Neutrophil (primary cell): ENCODE results near the gene C5orf47.

Experiments used
- H3K27ac ChIP-seq: fragments of 200-600 bp; sonication (generic); 2 replicates; pipeline ENCODE4 v1.5.1; 2016; ENCODE audit warnings: mild to moderate bottlenecking, moderate library complexity
- H3K27me3 ChIP-seq: fragments of 200-600 bp; sonication (generic); 2 replicates; pipeline ENCODE4 v1.6.0; 2016; ENCODE audit warnings: mild to moderate bottlenecking
- H3K36me3 ChIP-seq: fragments of 200-600 bp; sonication (generic); 2 replicates; pipeline ENCODE4 v1.5.1; 2017
- H3K4me1 ChIP-seq, 2 experiments: fragments of 200-600 bp in 1 of 2; sonication (generic) in 1 of 2; 1 replicate in 1 of 2; 2 replicates in 1 of 2; pipeline versions ENCODE4 v1.5.1 to v1.6.1; 2013 to 2016; ENCODE audit warnings: low read depth in 1 of 2, low read length in 1 of 2, mild to moderate bottlenecking in 1 of 2, moderate library complexity in 1 of 2; ENCODE audit not compliant: control insufficient read depth in 1 of 2, insufficient read depth in 1 of 2
- H3K4me3 ChIP-seq, 2 experiments: fragments of 200-600 bp in 1 of 2; sonication (generic) in 1 of 2; 1 replicate in 1 of 2; 2 replicates in 1 of 2; pipeline ENCODE4 v1.5.1; 2013 to 2016; ENCODE audit warnings: low read depth in 1 of 2, low read length in 1 of 2, mild to moderate bottlenecking in 1 of 2, moderate library complexity in 1 of 2
- H3K9me3 ChIP-seq: fragments of 200-600 bp; sonication (generic); 2 replicates; pipeline ENCODE4 v1.5.1; 2016
- TF ChIP-seq, protein P1 (sequence below): fragments of 200-600 bp; sonication (generic); IDR thresholded peaks from 2 replicates; pipeline ENCODE4 v1.5.1; 2016; ENCODE audit warnings: antibody characterized with exemption

The C5orf47 gene

DNA sequence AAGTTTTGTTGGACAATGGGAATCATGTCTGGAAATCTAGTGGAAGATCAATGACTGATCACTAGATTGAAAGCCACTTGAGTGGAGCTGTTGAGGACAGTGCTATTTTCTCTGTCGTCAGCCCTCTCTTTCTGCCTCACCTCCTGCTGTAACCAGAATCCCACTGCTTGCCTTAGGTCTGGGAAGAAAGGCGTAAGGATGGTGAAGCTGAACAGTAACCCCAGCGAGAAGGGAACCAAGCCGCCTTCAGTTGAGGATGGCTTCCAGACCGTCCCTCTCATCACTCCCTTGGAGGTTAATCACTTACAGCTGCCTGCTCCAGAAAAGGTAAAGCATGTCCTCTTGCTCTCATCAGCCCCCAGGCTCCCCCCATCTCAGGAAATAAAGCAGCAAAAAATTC lies 57.6 kb downstream of the C5orf47 start:
- Histone ChIP-seq H3K27me3 (peaks cover 39% of the 10 kb centered on the region), H3K27ac (no peak overlapping the region), H3K4me1 (no peaks in the 10 kb centered on the region), H3K36me3 (no peaks in the 10 kb centered on the region), H3K9me3 (no peaks in the 10 kb centered on the region), H3K4me3 (no peak overlapping the region)
- TF ChIP-seq, protein P1, sequence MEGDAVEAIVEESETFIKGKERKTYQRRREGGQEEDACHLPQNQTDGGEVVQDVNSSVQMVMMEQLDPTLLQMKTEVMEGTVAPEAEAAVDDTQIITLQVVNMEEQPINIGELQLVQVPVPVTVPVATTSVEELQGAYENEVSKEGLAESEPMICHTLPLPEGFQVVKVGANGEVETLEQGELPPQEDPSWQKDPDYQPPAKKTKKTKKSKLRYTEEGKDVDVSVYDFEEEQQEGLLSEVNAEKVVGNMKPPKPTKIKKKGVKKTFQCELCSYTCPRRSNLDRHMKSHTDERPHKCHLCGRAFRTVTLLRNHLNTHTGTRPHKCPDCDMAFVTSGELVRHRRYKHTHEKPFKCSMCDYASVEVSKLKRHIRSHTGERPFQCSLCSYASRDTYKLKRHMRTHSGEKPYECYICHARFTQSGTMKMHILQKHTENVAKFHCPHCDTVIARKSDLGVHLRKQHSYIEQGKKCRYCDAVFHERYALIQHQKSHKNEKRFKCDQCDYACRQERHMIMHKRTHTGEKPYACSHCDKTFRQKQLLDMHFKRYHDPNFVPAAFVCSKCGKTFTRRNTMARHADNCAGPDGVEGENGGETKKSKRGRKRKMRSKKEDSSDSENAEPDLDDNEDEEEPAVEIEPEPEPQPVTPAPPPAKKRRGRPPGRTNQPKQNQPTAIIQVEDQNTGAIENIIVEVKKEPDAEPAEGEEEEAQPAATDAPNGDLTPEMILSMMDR: no peak

DNA sequence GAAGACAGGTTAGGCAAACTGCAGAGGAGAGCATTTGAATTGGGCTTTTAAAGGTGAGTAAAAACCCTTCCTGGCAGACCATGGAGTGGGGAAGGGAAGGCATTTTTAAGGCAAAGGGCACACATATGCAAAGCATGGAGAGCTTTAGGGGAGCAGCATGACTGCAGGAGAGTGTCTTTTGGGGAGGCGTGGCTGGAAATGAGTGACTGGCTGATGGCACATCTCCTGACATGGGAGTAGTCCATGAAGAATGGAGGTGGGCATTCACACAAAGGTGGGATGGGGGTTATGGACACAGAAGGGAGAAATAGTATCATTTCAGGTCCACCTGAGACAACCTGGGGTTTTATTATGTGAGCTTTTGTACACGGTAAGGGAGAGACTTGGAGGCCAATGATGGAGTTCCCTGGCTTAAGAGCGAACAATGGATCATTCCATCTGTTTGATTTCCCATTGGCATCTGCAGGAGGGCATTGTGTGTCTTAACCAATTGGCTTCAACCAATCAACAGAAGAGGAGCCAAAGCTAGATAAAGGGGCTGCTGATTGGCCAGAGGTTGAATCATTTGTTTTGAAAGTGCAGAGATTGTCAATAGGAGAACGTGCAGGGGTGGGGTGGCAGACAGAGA lies 58.6 kb downstream of the C5orf47 start:
- H3K4me3 ChIP-seq: no peak overlapping the region
- H3K9me3 ChIP-seq: no peaks in the 10 kb centered on the region
- no peaks in the 10 kb centered on the region for H3K36me3 ChIP-seq
- no peak overlapping the region for H3K27ac ChIP-seq
- no peaks in the 10 kb centered on the region for H3K4me1 ChIP-seq
- peaks cover 39% of the 10 kb centered on the region for H3K27me3 ChIP-seq
- TF ChIP-seq, protein P1: no peak

DNA sequence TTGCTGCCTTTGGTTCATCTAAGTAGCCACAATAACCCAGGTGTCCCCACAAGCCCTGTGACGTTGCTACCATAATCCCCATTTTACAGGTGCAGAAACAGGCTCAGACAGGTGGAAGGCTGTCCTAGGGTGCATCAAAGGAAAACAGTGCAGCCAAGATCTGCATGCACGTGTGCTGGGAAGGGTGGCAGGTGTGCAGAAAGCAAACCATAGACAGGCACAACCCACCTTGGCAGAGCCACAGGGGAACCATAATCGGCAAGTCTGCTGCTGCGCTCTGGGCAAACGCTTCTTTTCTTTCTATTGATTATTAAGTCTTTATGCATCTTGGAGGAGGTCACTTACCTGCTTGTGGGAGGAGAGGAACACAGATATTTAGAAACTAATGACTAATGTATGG lies 63.7 kb downstream of the C5orf47 start:
- Histone ChIP-seq H3K27ac (no peak overlapping the region), H3K36me3 (no peaks in the 10 kb centered on the region), H3K4me3 (no peak overlapping the region), H3K9me3 (no peaks in the 10 kb centered on the region), H3K4me1 (no peaks in the 10 kb centered on the region), H3K27me3 (peaks cover 7% of the 10 kb centered on the region)
- TF ChIP-seq, protein P1: no peak

DNA sequence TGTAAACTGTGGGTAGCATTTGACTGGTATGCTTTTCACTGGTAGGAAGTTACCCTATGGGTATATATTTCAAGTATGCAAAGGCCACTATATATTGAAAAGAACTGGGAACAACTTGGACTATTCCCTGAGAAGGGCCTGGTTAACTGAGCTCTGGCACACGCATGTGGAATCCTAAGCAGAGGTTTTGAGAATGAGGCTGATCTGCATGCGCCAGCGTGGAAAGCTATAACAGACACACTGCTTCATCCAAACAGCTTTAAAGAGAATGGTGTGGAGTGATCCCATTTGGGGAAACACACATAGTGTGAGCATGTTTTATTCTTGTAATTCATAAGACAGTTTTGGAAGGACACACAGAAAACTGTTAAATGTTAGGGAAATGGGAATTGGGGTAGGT lies 64.9 kb downstream of the C5orf47 start:
- Histone ChIP-seq H3K36me3 (no peaks in the 10 kb centered on the region), H3K4me1 (no peaks in the 10 kb centered on the region), H3K27me3 (peaks cover 18% of the 10 kb centered on the region), H3K27ac (no peak overlapping the region), H3K9me3 (no peaks in the 10 kb centered on the region), H3K4me3 (no peak overlapping the region)
- TF ChIP-seq, protein P1: no peak
